Ishikawa (cell line): ENCODE data around the gene CISH.

Experiments
- CEBPB ChIP-seq: IDR thresholded peaks from 2 replicates; pipeline ENCODE4 v1.6.1; 2012
- REST ChIP-seq: IDR thresholded peaks from 2 replicates; pipeline ENCODE4 v1.6.1; 2012; ENCODE audit warnings: low read depth, mild to moderate bottlenecking
- YY1 ChIP-seq: IDR thresholded peaks from 2 replicates; pipeline ENCODE4 v1.6.1; 2012; ENCODE audit warnings: low read depth
- ZBTB7A ChIP-seq: IDR thresholded peaks from 2 replicates; pipeline ENCODE4 v1.6.1; 2012; ENCODE audit warnings: low read depth

DNA sequence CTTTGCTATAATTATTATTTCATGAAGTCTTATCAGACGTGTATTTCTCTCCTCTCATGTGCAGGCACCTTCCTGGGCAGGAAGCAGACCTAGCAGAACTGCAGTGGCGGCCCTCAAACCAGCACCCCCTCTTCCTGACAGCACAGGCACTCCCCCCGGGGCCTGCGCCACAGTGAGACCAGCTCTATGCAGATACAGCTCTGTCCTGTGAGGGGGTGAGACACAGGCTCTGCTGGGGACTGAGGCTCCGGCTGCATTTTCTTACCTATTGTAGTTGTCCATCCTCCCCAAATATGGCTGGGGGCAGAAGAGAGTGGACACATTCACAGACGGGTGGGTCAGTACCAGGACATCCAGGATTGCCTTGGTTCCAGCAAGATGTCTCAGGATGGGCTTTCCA is 5.0 kb downstream of the CISH start:
- TF ChIP-seq CEBPB (no peak), YY1 (no peak), ZBTB7A (no peak), REST (no peak)
